Adrenal gland (tissue), 5 donors: ENCODE data around the gene GLP2R.

Experiments
- CTCF ChIP-seq, 6 experiments: fragments of 450-650 bp in 4 of 6; fragments of 200-600 bp in 2 of 6; sonication (generic) in 1 of 6; IDR thresholded peaks; 1 replicate in 5 of 6; 2 replicates in 1 of 6; pipeline versions ENCODE4 v1.5.1 to v1.8.0; 2016 to 2021; ENCODE audit warnings: antibody characterized with exemption in 6 of 6, mild to moderate bottlenecking in 2 of 6, moderate library complexity in 1 of 6
- POLR2A ChIP-seq, 2 donors: fragments of 450-650 bp; IDR thresholded peaks; one replicate each; pipeline ENCODE4 v1.6.1; 2017; ENCODE audit warnings: antibody characterized with exemption in 2 of 2, mild to moderate bottlenecking in 2 of 2, moderate library complexity in 1 of 2
- donor health status: DM: no; HTN: no; CAD: no.

- no peak for TF ChIP-seq CTCF (IDR thresholded peaks at IDR 0.05)
- no peak for TF ChIP-seq POLR2A (IDR thresholded peaks at IDR 0.05)
These were observed 41.2 kb upstream of the GLP2R start for GRCh38 chr17:9784544-9784943.
